OCI-LY1 (cell line): ENCODE measurements around the gene CAMTA1.

ENCODE experiments used
- H2AFZ ChIP-seq: fragments of 200-600 bp; sonication (generic), shearing (Covaris generic); 2 replicates; pipeline ENCODE4 v1.6.0; 2014; ENCODE audit warnings: antibody characterized with exemption, mild to moderate bottlenecking, low read length
- H3F3A ChIP-seq: fragments of 200-600 bp; sonication (generic), shearing (Covaris generic); 2 replicates; pipeline ENCODE4 v1.6.0; 2014; ENCODE audit warnings: mild to moderate bottlenecking, antibody characterized with exemption, low read length, moderate library complexity; ENCODE audit not compliant: insufficient read depth
- H3K27ac ChIP-seq: fragments of 200-600 bp; sonication (generic); 2 replicates; pipeline ENCODE4 v1.5.1; 2014; ENCODE audit warnings: low read length, mixed run types, mild to moderate bottlenecking, low read depth; ENCODE audit not compliant: poor library complexity, severe bottlenecking
- H3K27me3 ChIP-seq: fragments of 200-600 bp; sonication (generic); 2 replicates; pipeline ENCODE4 v1.6.0; 2014; ENCODE audit warnings: antibody characterized with exemption, mild to moderate bottlenecking, low read length, moderate library complexity; ENCODE audit not compliant: insufficient read depth
- H3K36me3 ChIP-seq: fragments of 200-600 bp; sonication (generic); 2 replicates; pipeline ENCODE4 v1.6.1; 2014; ENCODE audit warnings: mild to moderate bottlenecking, antibody characterized with exemption, low read length, moderate library complexity, mixed read lengths; ENCODE audit not compliant: insufficient read depth
- H3K4me1 ChIP-seq: fragments of 200-600 bp; sonication (generic); 2 replicates; pipeline ENCODE4 v1.5.1; 2014; ENCODE audit warnings: mild to moderate bottlenecking, low read length, moderate library complexity; ENCODE audit not compliant: insufficient read depth, severe bottlenecking
- H3K4me2 ChIP-seq: fragments of 200-600 bp; sonication (generic), shearing (Covaris generic); 2 replicates; pipeline ENCODE4 v1.6.1; 2014; ENCODE audit warnings: low read length
- H3K4me3 ChIP-seq: fragments of 200-600 bp; sonication (generic); 2 replicates; pipeline ENCODE4 v1.5.1; 2014; ENCODE audit warnings: low read length, low read depth, mild to moderate bottlenecking, mixed read lengths; ENCODE audit not compliant: poor library complexity, severe bottlenecking
- H3K79me2 ChIP-seq: fragments of 200-600 bp; shearing (Covaris generic); 2 replicates; pipeline ENCODE4 v1.6.1; 2016; ENCODE audit warnings: mixed run types, low read length, mixed read lengths; ENCODE audit not compliant: insufficient read depth
- H3K9ac ChIP-seq: fragments of 200-600 bp; sonication (generic), shearing (Covaris generic); 2 replicates; pipeline ENCODE4 v1.6.1; 2014; ENCODE audit warnings: mild to moderate bottlenecking, low read length, mixed read lengths
- H3K9me2 ChIP-seq: fragments of 200-600 bp; sonication (generic), shearing (Covaris generic); 2 replicates; pipeline ENCODE4 v1.6.1; 2014; ENCODE audit warnings: low read depth, mild to moderate bottlenecking, low read length, mixed read lengths
- H3K9me3 ChIP-seq: fragments of 200-600 bp; shearing (Covaris generic); 2 replicates; pipeline ENCODE4 v1.6.1; 2014; ENCODE audit warnings: low read length, mixed read lengths
- H4K20me1 ChIP-seq: fragments of 200-600 bp; sonication (generic), shearing (Covaris generic); 2 replicates; pipeline ENCODE4 v1.6.0; 2016; ENCODE audit warnings: mild to moderate bottlenecking, low read length; ENCODE audit not compliant: insufficient read depth
- EZH2 ChIP-seq: fragments of 200-600 bp; sonication (generic), shearing (Covaris generic); IDR thresholded peaks from 2 replicates; pipeline ENCODE4 v1.8.0; 2017; ENCODE audit warnings: borderline replicate concordance, mixed run types, mild to moderate bottlenecking, antibody characterized with exemption, low read length, moderate library complexity, mixed read lengths
- TF ChIP-seq, protein P1 (sequence below): fragments of 200-600 bp; sonication (generic), shearing (Covaris generic); IDR thresholded peaks from 2 replicates; pipeline ENCODE4 v1.5.1; 2017; ENCODE audit warnings: mild to moderate bottlenecking, antibody characterized with exemption, low read length, moderate library complexity, mixed read lengths

CAMTA1 gene

DNA sequence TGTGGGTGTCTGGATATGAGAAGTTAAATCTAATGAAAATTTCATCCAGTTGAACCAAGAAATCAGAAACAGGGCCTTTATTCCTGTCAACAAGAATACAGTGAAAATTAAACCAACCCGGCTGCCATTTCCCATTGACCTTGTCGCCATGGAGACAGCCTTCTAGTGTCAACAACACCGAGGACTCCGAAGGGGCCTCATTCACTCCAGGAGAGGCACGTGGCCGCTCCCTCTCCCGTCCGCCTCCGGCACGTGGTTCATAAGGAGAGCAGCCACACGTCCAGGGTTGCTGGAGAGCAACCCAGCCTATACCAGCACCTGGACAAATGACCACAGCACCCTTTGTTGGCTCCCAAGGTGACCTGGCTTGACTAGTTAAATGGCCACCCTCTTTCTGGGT is 865.5 kb downstream of the CAMTA1 start:
- Histone ChIP-seq H3K9me3 (no peaks in the 10 kb centered on the region), H3K79me2 (no peaks in the 10 kb centered on the region), H2AFZ (no peak overlapping the region), H3K4me3 (no peak overlapping the region), H3K36me3 (no peaks in the 10 kb centered on the region), H3K4me1 (no peaks in the 10 kb centered on the region), H3K27me3 (peaks cover 5% of the 10 kb centered on the region; the same call in 1 of the 2 replicates), H3F3A (no peaks in the 10 kb centered on the region), H3K27ac (no peak overlapping the region), H3K4me2 (no peak overlapping the region), H3K9me2 (no peaks in the 10 kb centered on the region), H3K9ac (no peak overlapping the region), H4K20me1 (no peaks in the 10 kb centered on the region)
- no peak for TF ChIP-seq EZH2
- TF ChIP-seq, protein P1, sequence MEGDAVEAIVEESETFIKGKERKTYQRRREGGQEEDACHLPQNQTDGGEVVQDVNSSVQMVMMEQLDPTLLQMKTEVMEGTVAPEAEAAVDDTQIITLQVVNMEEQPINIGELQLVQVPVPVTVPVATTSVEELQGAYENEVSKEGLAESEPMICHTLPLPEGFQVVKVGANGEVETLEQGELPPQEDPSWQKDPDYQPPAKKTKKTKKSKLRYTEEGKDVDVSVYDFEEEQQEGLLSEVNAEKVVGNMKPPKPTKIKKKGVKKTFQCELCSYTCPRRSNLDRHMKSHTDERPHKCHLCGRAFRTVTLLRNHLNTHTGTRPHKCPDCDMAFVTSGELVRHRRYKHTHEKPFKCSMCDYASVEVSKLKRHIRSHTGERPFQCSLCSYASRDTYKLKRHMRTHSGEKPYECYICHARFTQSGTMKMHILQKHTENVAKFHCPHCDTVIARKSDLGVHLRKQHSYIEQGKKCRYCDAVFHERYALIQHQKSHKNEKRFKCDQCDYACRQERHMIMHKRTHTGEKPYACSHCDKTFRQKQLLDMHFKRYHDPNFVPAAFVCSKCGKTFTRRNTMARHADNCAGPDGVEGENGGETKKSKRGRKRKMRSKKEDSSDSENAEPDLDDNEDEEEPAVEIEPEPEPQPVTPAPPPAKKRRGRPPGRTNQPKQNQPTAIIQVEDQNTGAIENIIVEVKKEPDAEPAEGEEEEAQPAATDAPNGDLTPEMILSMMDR = no peak

DNA sequence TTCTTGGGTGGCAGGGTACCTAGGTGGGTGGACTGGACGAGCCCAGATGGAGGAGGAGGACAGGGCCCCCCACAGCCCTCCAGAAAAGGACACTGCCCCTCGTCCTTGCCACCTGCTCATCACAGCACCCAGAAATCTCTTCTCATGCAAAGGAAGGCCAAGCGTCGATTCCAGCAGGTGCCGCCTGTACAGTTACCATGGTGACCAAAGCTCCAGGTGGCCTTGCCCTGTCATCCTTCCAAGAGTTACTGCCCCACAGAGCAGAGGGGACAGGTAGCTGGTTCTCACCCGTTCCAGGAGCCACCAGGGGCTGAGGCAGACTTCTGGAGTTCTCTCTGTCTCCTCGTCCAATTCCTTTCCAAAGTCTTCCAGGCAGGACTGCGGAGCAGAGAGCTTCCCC is 865.9 kb downstream of the CAMTA1 start:
- Histone ChIP-seq H3F3A (no peaks in the 10 kb centered on the region), H3K27me3 (peaks cover 5% of the 10 kb centered on the region; the same call in 1 of the 2 replicates), H3K36me3 (no peaks in the 10 kb centered on the region), H3K4me1 (no peaks in the 10 kb centered on the region), H3K9me3 (no peaks in the 10 kb centered on the region), H3K79me2 (no peaks in the 10 kb centered on the region), H4K20me1 (no peaks in the 10 kb centered on the region), H2AFZ (no peak overlapping the region), H3K9ac (no peak overlapping the region), H3K4me3 (no peak overlapping the region), H3K4me2 (no peak overlapping the region), H3K27ac (no peak overlapping the region), H3K9me2 (no peaks in the 10 kb centered on the region)
- TF ChIP-seq, protein P1 = no peak
- no peak for TF ChIP-seq EZH2

DNA sequence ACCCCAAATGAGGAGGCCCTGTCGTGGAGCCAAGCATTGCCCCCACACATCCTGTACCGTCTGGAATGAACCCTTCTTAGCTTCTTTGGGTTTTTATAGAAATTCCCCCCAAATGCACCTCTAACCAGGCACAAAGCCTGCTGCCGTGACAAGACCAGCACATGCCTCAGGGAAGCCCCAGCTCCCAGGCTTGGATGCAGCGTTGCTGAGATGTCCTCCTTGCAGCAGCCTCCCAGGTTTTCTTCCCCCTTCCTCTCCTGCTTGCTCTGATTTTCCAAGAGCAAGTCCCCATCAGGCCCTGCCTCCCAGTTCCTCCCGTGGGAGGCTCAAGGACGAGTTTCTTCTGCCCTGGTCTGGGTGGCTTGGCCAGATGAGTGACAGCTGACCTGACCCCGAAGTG is 866.8 kb downstream of the CAMTA1 start:
- Histone ChIP-seq H3K27ac (no peak overlapping the region), H3K27me3 (peaks cover 5% of the 10 kb centered on the region; the same call in 1 of the 2 replicates), H3K9me3 (no peaks in the 10 kb centered on the region), H4K20me1 (no peaks in the 10 kb centered on the region), H3K4me2 (no peak overlapping the region), H3K9me2 (no peaks in the 10 kb centered on the region), H3F3A (no peaks in the 10 kb centered on the region), H3K79me2 (no peaks in the 10 kb centered on the region), H3K9ac (no peak overlapping the region), H3K4me1 (no peaks in the 10 kb centered on the region), H2AFZ (no peak overlapping the region), H3K36me3 (no peaks in the 10 kb centered on the region), H3K4me3 (no peak overlapping the region)
- TF ChIP-seq, protein P1 = no peak
- TF ChIP-seq EZH2 = no peak
